Thoracic aorta (tissue), 2 donors: ENCODE results near the gene STK32C. TPM values are rescaled to one million over a fixed set of nuclear protein-coding genes. Genes with fewer than 3 reads are reported as not detected.
"Not testable (repeated sequence)": the region's sequence is repeated elsewhere in the genome, so short reads cannot be mapped to it uniquely, and the experiment has no call there.

Experiments
- ATAC-seq: fragments of 150-250 bp; one replicate; pipeline ENCODE4 v1.8.0; 2017; ENCODE audit warnings: low read depth; ENCODE audit not compliant: insufficient number of reproducible peaks, low FRiP score
- DNase-seq: peaks from one replicate; pipeline ENCODE4 v3.0.0-alpha.2; 2020; ENCODE audit warnings: low spot score
- H3K27ac ChIP-seq, 2 donors: fragments of 200-600 bp; sonication (generic); 1 replicate in 1 of 2; 2 replicates in 1 of 2; pipeline ENCODE4 v1.5.1; 2016; ENCODE audit warnings: mild to moderate bottlenecking in 2 of 2, moderate library complexity in 2 of 2
- H3K27me3 ChIP-seq: fragments of 200-600 bp; sonication (generic); replicated peaks from 2 replicates; pipeline ENCODE4 v1.6.0; 2016; ENCODE audit warnings: mild to moderate bottlenecking; ENCODE audit not compliant: insufficient read depth
- H3K36me3 ChIP-seq: fragments of 200-600 bp; sonication (generic); one replicate; pipeline ENCODE4 v1.5.1; 2016
- H3K4me1 ChIP-seq, 2 donors: fragments of 200-600 bp; sonication (generic); 1 replicate in 1 of 2; 2 replicates in 1 of 2; pipeline versions ENCODE4 v1.5.1 to v1.6.0; 2016; ENCODE audit warnings: low read depth in 2 of 2, mild to moderate bottlenecking in 1 of 2; ENCODE audit not compliant: control insufficient read depth in 1 of 2
- H3K4me3 ChIP-seq: fragments of 200-600 bp; sonication (generic); 2 replicates; pipeline ENCODE4 v1.5.1; 2016; ENCODE audit warnings: mild to moderate bottlenecking
- H3K9me3 ChIP-seq: fragments of 200-600 bp; sonication (generic); 2 replicates; pipeline ENCODE4 v1.5.1; 2016
- total RNA-seq, 2 donors: library from RNA; depleted of rRNA; stranded (reverse); fragments of >200 nt; gene quantifications; one replicate each; pipeline versions ENCODE4 v1.1.0 to v1.2.3, GENCODE V29; 2016
- TF ChIP-seq, protein P1 (sequence below): fragments of 200-600 bp; sonication (generic); IDR thresholded peaks from one replicate; pipeline ENCODE4 v1.5.1; 2019; ENCODE audit warnings: antibody characterized with exemption

STK32C gene
- total RNA-seq, 2 donors from 2014 or later = 1.1 to 4.2 TPM

DNA sequence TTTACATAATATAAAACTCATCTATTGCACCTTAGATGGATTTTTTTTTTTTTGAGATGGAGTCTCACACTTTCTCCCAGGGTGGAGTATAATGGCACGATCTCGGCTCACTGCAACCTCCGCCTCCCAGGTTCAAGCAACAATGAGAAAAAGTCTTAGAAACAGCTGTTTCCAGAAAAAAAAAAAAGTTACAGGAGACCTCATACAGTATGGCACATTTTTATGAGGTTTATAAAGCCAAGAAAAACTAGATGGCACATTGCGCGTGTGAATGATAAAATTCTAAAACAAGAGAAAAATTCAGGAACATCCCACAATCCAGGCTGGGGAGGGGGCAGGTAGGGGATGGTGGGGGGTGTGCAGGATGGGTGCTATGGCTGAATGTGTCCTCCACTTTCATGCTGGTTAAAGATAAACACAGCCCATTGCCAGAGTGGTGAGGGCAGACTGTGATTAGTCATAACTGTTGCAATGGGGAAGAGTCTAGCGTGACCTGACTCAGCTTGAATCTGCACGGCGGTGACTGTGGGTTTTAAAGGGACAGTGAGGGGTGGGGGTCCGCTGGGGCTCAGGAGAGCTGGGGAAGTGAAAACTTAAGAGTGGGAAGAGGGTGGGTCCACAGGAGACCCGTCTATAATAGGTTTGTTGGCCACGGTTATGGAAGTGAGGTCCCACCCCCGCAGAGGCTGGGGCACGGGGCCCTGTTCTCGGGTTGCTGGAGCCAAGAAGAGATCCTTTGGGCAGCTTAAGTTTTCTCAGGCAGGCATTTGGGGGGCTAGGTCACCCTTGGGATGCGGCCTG is 12.3 kb upstream of the STK32C start:
- Histone ChIP-seq H3K27me3 (no peaks in the 10 kb centered on the region), H3K4me1 (peaks cover 0 to 8% of the 10 kb centered on the region in 2 donors), H3K9me3 (no peaks in the 10 kb centered on the region), H3K27ac (no peak overlapping the region), H3K4me3 (peak overlapping the region; percentile 29), H3K36me3 (no peaks in the 10 kb centered on the region)
- peak; percentile 77 for ATAC-seq
- DNase-seq = no peak
- TF ChIP-seq, protein P1, sequence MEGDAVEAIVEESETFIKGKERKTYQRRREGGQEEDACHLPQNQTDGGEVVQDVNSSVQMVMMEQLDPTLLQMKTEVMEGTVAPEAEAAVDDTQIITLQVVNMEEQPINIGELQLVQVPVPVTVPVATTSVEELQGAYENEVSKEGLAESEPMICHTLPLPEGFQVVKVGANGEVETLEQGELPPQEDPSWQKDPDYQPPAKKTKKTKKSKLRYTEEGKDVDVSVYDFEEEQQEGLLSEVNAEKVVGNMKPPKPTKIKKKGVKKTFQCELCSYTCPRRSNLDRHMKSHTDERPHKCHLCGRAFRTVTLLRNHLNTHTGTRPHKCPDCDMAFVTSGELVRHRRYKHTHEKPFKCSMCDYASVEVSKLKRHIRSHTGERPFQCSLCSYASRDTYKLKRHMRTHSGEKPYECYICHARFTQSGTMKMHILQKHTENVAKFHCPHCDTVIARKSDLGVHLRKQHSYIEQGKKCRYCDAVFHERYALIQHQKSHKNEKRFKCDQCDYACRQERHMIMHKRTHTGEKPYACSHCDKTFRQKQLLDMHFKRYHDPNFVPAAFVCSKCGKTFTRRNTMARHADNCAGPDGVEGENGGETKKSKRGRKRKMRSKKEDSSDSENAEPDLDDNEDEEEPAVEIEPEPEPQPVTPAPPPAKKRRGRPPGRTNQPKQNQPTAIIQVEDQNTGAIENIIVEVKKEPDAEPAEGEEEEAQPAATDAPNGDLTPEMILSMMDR = no peak

DNA sequence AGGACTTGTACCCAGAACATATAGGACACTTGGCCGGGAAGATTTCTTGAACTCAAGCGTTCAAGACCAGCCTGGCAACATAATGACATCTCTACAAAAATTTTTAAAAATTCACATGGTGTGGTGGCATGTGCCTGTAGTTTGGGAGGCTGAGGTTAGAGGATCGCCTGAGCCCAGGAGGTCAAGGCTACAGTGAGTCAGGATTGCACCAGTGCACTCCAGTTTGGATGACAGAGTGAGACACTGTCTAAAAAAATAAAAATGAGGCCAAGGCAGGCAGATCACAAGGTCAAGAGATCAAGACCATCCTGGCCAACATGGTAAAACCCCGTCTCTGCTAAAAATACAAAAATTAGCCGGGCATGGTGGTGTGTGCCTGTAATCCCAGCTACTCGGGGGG is 9.7 kb upstream of the STK32C start:
- not testable (repeated sequence) for H3K4me3 ChIP-seq, H3K4me1 ChIP-seq, H3K36me3 ChIP-seq, H3K27ac ChIP-seq, DNase-seq, H3K27me3 ChIP-seq, ATAC-seq, H3K9me3 ChIP-seq

DNA sequence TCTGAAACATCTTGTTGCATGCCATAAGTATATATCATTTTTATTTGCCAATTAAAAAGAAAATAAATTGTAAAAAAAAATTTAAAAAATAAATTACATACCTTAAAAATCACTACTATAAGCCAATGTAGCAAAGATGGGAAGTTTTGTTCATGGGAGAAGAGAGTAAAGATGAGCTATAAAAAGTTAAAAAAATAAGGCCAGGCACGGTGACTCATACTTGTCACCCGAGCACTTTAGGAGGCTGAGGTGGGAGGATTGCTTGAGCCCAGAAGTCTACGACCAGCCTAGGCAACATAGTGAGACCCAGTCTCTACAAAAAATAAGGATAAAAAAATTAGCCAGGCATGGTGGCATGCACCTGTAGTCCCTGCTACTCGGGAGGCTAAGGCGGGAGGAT is 8.4 kb upstream of the STK32C start:
- DNase-seq (no peak), ATAC-seq (no peak)
- no peaks in the 10 kb centered on the region for H3K9me3 ChIP-seq
- TF ChIP-seq, protein P1 = no peak
- no peak overlapping the region for H3K27ac ChIP-seq
- no peaks in the 10 kb centered on the region for H3K27me3 ChIP-seq
- H3K36me3 ChIP-seq = no peaks in the 10 kb centered on the region
- H3K4me1 ChIP-seq = peaks cover 0 to 8% of the 10 kb centered on the region in 2 donors
- no peak overlapping the region for H3K4me3 ChIP-seq

DNA sequence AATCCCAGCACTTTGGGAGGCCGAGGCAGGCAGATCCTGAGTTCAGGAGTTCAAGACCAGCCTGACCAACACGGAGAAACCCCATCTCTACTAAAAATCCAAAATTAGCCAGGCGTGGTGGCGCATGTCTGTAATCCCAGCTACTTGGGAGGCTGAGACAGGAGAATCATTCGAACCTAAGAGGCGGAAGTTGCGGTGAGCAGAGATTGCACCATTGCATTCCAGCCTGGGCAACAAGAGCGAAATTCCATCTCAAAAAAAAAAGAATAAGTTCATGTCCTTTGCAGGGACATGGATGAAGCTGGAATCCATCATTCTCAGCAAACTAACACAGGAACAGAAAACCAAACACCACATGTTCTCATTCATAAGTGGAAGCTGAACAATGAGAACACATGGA is 7.1 kb upstream of the STK32C start:
- ATAC-seq, H3K4me1 ChIP-seq, H3K9me3 ChIP-seq, H3K27ac ChIP-seq, DNase-seq, H3K36me3 ChIP-seq, H3K4me3 ChIP-seq, H3K27me3 ChIP-seq: not testable (repeated sequence)

DNA sequence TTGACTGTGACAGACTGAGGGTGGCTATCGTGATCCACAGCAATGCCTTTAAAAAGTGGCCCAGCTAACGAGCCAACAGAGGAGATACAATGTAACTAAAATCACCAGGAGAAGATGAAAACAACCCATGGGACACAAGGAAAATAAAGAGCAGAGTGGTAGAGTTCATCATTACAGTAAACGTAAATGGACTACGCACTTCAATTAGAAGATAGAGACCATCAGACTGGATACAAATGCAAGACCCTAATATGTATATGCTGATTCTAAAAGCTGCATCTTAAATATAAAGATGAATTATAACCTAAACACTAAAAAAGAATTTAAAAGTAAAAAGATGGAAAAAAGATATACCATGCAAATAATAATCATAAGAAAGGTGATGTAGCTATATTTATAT is 6.6 kb upstream of the STK32C start:
- TF ChIP-seq, protein P1 = no peak
- Histone ChIP-seq H3K9me3 (no peaks in the 10 kb centered on the region), H3K4me3 (no peak overlapping the region), H3K36me3 (no peaks in the 10 kb centered on the region), H3K27me3 (no peaks in the 10 kb centered on the region), H3K4me1 (no peaks in the 10 kb centered on the region), H3K27ac (no peak overlapping the region)
- DNase-seq (no peak), ATAC-seq (no peak)

DNA sequence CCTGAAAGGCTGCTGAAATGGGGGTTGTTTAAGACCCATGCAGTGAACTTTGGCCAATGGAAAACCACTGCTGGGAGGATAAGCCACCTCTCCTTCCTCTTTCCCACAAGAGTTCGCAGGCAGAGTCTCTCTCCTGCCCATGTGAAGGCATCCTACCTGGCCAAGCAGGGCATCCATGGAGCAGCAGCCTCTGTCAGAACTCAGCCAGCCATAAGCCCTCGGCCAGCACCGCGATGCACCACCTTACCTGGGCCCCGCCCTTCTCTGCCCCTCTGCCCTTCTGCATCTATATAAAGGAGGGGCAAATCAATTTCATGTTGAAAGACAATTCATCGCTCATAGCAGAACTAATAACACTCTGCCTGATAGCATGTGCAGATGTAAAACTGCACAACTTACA is 6.1 kb upstream of the STK32C start:
- TF ChIP-seq, protein P1 = no peak
- H3K27me3 ChIP-seq = no peaks in the 10 kb centered on the region
- H3K4me1 ChIP-seq = peaks cover 0 to 4% of the 10 kb centered on the region in 2 donors
- H3K36me3 ChIP-seq = no peaks in the 10 kb centered on the region
- H3K4me3 ChIP-seq = no peak overlapping the region
- no peaks in the 10 kb centered on the region for H3K9me3 ChIP-seq
- H3K27ac ChIP-seq = no peak overlapping the region
- DNase-seq (no peak), ATAC-seq (no peak)
